ENCODE results near the gene TERT. TPM values are rescaled to one million over a fixed set of nuclear protein-coding genes. Genes with fewer than 3 reads are reported as not detected.

Gene TERT
- total RNA-seq, 3 donors from 2014 or later: 9.5 to 16.7 (median 10.5) TPM

DNA sequence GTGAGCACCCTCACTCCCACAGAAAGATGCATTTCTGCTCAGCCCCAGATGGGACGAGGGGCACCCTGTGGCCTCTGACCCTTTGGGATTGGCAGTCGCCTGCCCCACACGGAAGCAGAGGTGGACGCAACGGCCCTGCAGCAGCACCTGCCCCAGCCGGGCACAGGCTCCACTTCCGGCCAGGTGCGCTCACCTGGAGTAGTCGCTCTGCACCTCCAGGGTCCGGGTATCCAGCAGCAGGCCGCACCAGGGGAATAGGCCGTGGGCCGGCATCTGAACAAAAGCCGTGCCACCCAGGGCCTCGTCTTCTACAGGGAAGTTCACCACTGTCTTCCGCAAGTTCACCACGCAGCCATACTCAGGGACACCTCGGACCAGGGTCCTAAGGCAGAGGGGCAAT, 30.7 kb downstream of the TERT start:
- H3K4me3 Mint-ChIP-seq: no peak overlapping the region
- no peak for DNase-seq

DNA sequence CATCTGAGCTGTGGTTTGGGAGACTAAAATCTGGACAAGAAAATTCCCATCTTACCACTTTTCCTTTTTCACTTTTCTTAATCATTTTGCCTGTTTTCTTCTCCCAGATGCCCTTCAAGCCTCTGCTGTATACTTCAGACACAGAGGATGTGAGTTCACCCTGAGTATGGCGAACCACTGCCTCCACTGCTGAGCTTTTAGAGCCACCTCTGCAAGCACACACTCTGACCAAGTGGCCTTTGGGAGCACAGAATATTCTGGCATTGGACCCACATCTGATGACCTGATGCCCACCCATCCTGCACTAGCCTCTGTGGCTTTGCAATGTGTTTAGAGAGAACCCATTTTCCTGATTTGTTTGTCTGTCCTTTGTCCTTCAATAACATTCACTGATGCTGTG, 32.5 kb downstream of the TERT start:
- Mint-ChIP-seq H3K4me1 (ENCODE audit: low read depth) (no peaks in the 10 kb centered on the region), H3K9me3 (no peaks in the 10 kb centered on the region)
- no peak for ATAC-seq

More for the DNA sequence above, 30.7 kb downstream of the TERT start:
- Mint-ChIP-seq H3K9me3 (no peaks in the 10 kb centered on the region), H3K27me3 (ENCODE audit: low read depth) (no peaks in the 10 kb centered on the region), H3K36me3 (ENCODE audit: insufficient read depth) (no peaks in the 10 kb centered on the region), H3K4me1 (ENCODE audit: low read depth) (peaks cover 10% of the 10 kb centered on the region)
- no peak for ATAC-seq

DNA sequence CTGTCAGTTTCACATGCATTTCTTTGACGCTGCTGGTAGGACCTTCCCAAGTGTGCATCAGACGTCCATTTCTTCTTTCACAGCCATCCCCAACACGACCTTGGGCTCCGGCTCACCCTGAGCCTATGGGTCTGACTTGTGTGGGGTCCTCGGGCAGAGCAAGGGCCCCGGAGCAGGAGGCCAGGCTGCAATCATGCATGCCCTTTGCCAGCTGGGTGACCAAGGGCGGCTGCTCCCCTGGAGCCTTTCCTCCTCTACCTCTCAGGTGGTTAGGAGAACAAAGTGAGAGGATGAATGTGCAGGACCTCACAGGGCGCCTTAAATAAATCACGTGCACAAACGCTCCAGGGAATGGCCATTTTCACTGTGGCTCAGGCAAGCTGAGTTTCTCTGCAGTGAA, 33.2 kb downstream of the TERT start:
- Mint-ChIP-seq H3K9me3 (no peaks in the 10 kb centered on the region), H3K36me3 (ENCODE audit: insufficient read depth) (no peaks in the 10 kb centered on the region), H3K27me3 (ENCODE audit: low read depth) (no peaks in the 10 kb centered on the region), H3K4me3 (no peak overlapping the region), H3K4me1 (ENCODE audit: low read depth) (no peaks in the 10 kb centered on the region)
- ATAC-seq: no peak
- DNase-seq: no peak

More for the DNA sequence above, 32.5 kb downstream of the TERT start:
- H3K36me3 Mint-ChIP-seq (ENCODE audit: insufficient read depth): no peaks in the 10 kb centered on the region
- H3K27me3 Mint-ChIP-seq (ENCODE audit: low read depth): no peaks in the 10 kb centered on the region
- no peak overlapping the region for H3K4me3 Mint-ChIP-seq
- DNase-seq: no peak

- Mint-ChIP-seq H3K27me3 (ENCODE audit: low read depth) (no peaks in the 10 kb centered on the region), H3K4me3 (no peak overlapping the region), H3K36me3 (ENCODE audit: insufficient read depth) (no peaks in the 10 kb centered on the region), H3K9me3 (no peaks in the 10 kb centered on the region), H3K4me1 (ENCODE audit: low read depth) (peaks cover 13% of the 10 kb centered on the region)
- no peak for ATAC-seq
- DNase-seq: no peak
Measured at GRCh38 chr5:1259806-1260480, 34.9 kb downstream of the TERT start.

- H3K27me3 Mint-ChIP-seq (ENCODE audit: low read depth): no peaks in the 10 kb centered on the region
- ATAC-seq (no peak), DNase-seq (no peak)
- H3K4me3 Mint-ChIP-seq: no peak overlapping the region
- peaks cover 18% of the 10 kb centered on the region for H3K4me1 Mint-ChIP-seq (ENCODE audit: low read depth)
- no peaks in the 10 kb centered on the region for H3K36me3 Mint-ChIP-seq (ENCODE audit: insufficient read depth)
- H3K9me3 Mint-ChIP-seq: no peaks in the 10 kb centered on the region
Measured at GRCh38 chr5:1257841-1258240, 37.0 kb downstream of the TERT start.

- H3K36me3 Mint-ChIP-seq (ENCODE audit: insufficient read depth): no peaks in the 10 kb centered on the region
- H3K9me3 Mint-ChIP-seq: no peaks in the 10 kb centered on the region
- H3K4me1 Mint-ChIP-seq (ENCODE audit: low read depth): peaks cover 18% of the 10 kb centered on the region
- H3K27me3 Mint-ChIP-seq (ENCODE audit: low read depth): no peaks in the 10 kb centered on the region
- DNase-seq (no peak), ATAC-seq (no peak)
- no peak overlapping the region for H3K4me3 Mint-ChIP-seq
Measured at GRCh38 chr5:1257363-1257762, 37.5 kb downstream of the TERT start.

DNA sequence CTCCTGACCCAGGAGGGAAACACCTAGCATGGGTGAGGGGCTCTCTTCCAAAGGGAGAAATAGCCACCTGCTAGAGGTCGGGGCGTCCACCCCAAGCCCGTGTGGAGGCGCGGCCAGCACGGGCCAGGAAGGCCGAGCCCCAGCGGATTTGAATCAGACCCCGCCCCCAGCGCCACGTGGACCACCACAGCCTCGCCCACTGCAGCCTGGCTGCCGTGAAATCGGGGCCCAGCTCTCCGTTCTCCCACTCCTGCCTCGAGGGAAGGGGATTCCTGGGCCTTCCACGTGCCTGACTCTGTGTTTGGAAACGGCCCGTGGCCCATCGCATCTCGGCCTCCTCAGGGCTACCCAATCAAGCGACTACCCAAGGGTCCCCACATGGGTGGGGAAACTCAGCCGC, 38.1 kb downstream of the TERT start:
- no peaks in the 10 kb centered on the region for H3K9me3 Mint-ChIP-seq
- DNase-seq: no peak
- ATAC-seq: no peak
- no peaks in the 10 kb centered on the region for H3K27me3 Mint-ChIP-seq (ENCODE audit: low read depth)
- H3K4me3 Mint-ChIP-seq: no peak overlapping the region
- peaks cover 20% of the 10 kb centered on the region for H3K4me1 Mint-ChIP-seq (ENCODE audit: low read depth)
- no peaks in the 10 kb centered on the region for H3K36me3 Mint-ChIP-seq (ENCODE audit: insufficient read depth)

GRCh38 chr5:1255081-1255561, 39.7 kb downstream of the TERT start:
- peak; percentile 70 to 73 for ATAC-seq
- Mint-ChIP-seq H3K36me3 (ENCODE audit: insufficient read depth) (no peaks in the 10 kb centered on the region), H3K4me3 (peak overlapping the region; percentile 36), H3K27me3 (ENCODE audit: low read depth) (no peaks in the 10 kb centered on the region), H3K9me3 (no peaks in the 10 kb centered on the region), H3K4me1 (ENCODE audit: low read depth) (peaks cover 20% of the 10 kb centered on the region)
- DNase-seq: peak; percentile 27

DNA sequence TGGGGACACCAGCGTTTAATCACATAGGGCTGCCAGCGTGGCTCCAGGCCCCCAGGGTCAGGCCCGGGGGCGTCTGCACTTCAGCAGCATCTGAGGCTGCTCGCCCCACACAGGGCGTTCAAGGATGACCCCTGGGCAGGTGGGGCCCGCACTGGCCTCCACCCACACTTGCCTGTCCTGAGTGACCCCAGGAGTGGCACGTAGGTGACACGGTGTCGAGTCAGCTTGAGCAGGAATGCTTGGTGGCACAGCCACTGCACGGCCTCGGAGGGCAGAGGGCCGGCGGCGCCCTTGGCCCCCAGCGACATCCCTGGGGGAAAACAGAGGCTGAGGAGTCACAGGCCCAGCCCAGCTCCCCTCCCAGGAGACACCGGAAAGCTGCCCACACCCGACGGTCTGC, 40.7 kb downstream of the TERT start:
- no peak for ATAC-seq
- Mint-ChIP-seq H3K36me3 (ENCODE audit: insufficient read depth) (no peaks in the 10 kb centered on the region), H3K27me3 (ENCODE audit: low read depth) (no peaks in the 10 kb centered on the region), H3K4me3 (no peak overlapping the region), H3K4me1 (ENCODE audit: low read depth) (peaks cover 20% of the 10 kb centered on the region), H3K9me3 (no peaks in the 10 kb centered on the region)
- no peak for DNase-seq

DNA sequence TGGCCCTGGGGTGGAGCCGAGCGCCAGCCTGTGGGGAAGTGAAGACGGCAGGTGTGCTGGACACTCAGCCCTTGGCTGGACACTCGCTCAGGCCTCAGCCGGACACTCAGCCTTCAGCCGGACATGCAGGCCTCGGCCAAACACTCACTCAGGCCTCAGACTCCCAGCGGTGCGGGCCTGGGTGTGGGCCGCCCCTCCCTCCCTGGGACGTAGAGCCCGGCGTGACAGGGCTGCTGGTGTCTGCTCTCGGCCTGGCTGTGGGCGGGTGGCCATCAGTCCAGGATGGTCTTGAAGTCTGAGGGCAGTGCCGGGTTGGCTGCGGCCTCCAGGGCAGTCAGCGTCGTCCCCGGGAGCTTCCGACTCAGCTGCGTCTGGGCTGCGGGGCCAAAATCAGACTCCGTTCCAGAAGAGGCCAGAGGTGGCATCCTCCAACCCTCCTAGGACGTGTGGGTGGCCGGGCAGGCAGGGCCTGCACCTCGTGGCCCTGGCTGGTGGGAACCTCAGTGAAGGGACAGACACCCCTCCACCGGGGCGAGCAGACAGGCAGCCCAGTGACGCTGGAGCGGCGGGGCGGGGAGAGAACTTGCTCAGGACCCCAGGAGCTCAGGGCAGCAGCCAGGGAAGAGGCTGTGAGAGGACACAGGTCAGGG, 41.3 kb downstream of the TERT start:
- H3K4me3 Mint-ChIP-seq: no peak overlapping the region
- H3K27me3 Mint-ChIP-seq (ENCODE audit: low read depth): no peaks in the 10 kb centered on the region
- no peaks in the 10 kb centered on the region for H3K9me3 Mint-ChIP-seq
- no peaks in the 10 kb centered on the region for H3K36me3 Mint-ChIP-seq (ENCODE audit: insufficient read depth)
- DNase-seq: no peak
- H3K4me1 Mint-ChIP-seq (ENCODE audit: low read depth): peaks cover 20% of the 10 kb centered on the region
- ATAC-seq: no peak

DNA sequence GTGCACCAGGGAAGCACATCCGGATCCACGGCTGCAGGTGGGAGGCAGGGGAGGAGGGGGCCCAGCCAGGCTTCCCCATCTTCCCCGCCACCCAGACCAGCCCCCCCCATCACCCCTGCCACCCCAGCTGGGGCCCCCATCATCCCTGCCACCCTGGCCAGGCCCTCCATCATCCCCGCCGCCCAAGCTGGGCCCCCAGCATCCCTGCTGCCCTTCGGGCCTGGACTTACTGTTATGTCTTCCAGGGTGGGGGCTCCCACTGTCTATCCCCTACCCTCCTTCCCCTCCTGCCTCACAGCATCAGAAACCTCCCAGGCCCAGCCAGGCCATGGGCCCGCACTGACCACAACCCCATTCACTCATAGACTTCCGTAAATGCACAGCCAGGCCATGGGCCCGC, 42.2 kb downstream of the TERT start:
- Mint-ChIP-seq H3K4me3 (no peak overlapping the region), H3K4me1 (ENCODE audit: low read depth) (peaks cover 20% of the 10 kb centered on the region), H3K36me3 (ENCODE audit: insufficient read depth) (no peaks in the 10 kb centered on the region), H3K9me3 (no peaks in the 10 kb centered on the region), H3K27me3 (ENCODE audit: low read depth) (no peaks in the 10 kb centered on the region)
- ATAC-seq (no peak), DNase-seq (no peak)

DNA sequence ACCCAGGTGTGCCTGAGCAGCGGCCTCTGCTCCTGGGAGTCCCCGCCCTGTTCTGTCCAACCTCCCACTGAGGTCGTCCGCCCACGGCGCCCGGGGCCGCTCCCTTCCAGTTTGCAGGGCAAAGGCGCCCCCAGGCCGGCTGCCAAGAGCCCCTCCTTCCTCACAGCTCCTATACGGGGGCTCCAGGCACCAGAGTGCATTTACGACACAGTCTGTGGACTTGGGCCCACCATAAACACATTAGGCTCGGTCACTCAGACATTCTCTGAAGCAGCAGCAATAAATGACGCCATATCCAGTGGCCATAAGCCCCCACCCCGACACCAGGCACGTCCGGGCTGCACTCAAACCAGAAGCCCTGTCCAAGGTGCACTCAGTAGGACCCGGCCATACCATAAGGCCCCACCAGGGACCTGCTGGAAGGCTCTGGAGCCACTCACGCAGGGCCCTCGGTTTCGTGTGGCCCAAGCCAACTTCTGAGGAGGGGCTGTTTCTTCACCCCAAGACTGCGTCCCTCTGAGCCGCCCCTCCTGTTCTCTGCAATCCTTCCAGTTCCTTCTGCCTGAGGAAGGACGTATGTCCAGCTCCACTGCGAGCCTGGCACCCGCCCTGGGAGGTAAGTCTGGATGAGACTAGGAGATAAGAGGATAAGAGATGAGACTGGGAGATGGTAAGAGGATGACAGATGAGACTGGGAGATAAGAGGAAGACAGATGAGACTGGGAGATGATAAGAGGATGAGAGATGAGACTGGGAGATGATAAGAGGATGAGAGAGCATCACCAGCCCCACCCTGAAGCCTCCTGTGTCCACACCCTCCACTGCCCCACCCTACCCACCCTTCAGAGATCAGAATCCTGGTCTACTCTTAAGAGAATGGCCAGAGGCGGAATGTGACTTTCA, 42.9 kb downstream of the TERT start:
- Mint-ChIP-seq H3K27me3 (ENCODE audit: low read depth) (peaks cover under 1% of the 10 kb centered on the region), H3K4me3 (no peak overlapping the region), H3K4me1 (ENCODE audit: low read depth) (peaks cover 20% of the 10 kb centered on the region), H3K36me3 (ENCODE audit: insufficient read depth) (no peaks in the 10 kb centered on the region), H3K9me3 (no peaks in the 10 kb centered on the region)
- DNase-seq (no peak), ATAC-seq (no peak)

- Mint-ChIP-seq H3K9me3 (no peaks in the 10 kb centered on the region), H3K4me3 (no peak overlapping the region), H3K27me3 (ENCODE audit: low read depth) (peaks cover 8% of the 10 kb centered on the region), H3K4me1 (ENCODE audit: low read depth) (peaks cover 5% of the 10 kb centered on the region), H3K36me3 (ENCODE audit: insufficient read depth) (no peaks in the 10 kb centered on the region)
- ATAC-seq (no peak), DNase-seq (no peak)
Measured at GRCh38 chr5:1249366-1250280, 45.2 kb downstream of the TERT start.

DNA sequence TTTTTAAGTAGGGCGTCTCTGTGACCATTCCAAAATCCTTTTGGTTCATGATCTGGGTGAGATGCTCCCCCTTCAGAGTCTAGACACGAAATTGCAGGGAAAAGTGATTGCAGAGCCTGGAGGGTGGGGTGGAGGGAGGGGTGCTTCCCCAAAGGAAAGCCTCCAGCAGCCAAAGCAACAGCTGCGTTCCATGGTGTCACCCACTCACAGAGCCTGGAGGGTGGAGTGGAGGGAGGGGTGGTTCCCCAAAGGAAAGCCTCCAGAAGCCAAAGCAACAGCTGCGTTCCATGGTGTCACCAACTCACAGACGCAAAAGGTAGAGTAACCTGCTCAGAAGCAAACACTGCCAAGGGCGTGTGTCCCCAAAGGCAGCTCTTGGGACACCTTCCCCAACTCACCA, 47.1 kb downstream of the TERT start:
- Mint-ChIP-seq H3K4me1 (ENCODE audit: low read depth) (peaks cover 2% of the 10 kb centered on the region), H3K36me3 (ENCODE audit: insufficient read depth) (no peaks in the 10 kb centered on the region), H3K4me3 (no peak overlapping the region), H3K27me3 (ENCODE audit: low read depth) (peaks cover 10% of the 10 kb centered on the region), H3K9me3 (no peaks in the 10 kb centered on the region)
- no peak for ATAC-seq
- no peak for DNase-seq
